ENCODE data around the gene SCYL1.
"Not testable (repeated sequence)": the region's sequence is repeated elsewhere in the genome, so short reads cannot be mapped to it uniquely, and the experiment has no call there.

SCYL1 gene

GRCh38 chr11:65564879-65565559 lies 40.1 kb downstream of the SCYL1 start:
- H4K8ac ChIP-seq (ENCODE audit: low read depth, low read length); H3K9ac ChIP-seq (ENCODE audit: low read length); H4K12ac ChIP-seq (ENCODE audit: low read depth, low read length); H3K14ac ChIP-seq (ENCODE audit: low read length); H3K4ac ChIP-seq (ENCODE audit: low read depth, low read length); H3K9me3 ChIP-seq (ENCODE audit: insufficient read depth, low read depth, low read length); H3K79me2 ChIP-seq (ENCODE audit: control insufficient read depth, insufficient read depth, low read length, poor library complexity); H3K27me3 ChIP-seq (ENCODE audit: insufficient read depth, low read length); H2BK12ac ChIP-seq (ENCODE audit: low read length); H2BK5ac ChIP-seq (ENCODE audit: low read depth, low read length, poor library complexity); H3K27ac ChIP-seq (ENCODE audit: low read depth, low read length); DNase-seq; H2AK5ac ChIP-seq (ENCODE audit: low read length); H3K18ac ChIP-seq (ENCODE audit: low read length); H3K36me3 ChIP-seq (ENCODE audit: control insufficient read depth in 1 of 2, insufficient read depth in 2 of 2, low read length in 2 of 2); H3K23ac ChIP-seq (ENCODE audit: low read length); H3K4me2 ChIP-seq (ENCODE audit: low read length); H4K91ac ChIP-seq (ENCODE audit: low read depth, low read length); H2AFZ ChIP-seq (ENCODE audit: insufficient read depth, low read length, poor library complexity); H2BK120ac ChIP-seq (ENCODE audit: insufficient read depth, low read length, poor library complexity); H3K4me3 ChIP-seq (ENCODE audit: low read depth, low read length): not testable (repeated sequence)
- no CpG with 5 or more reads among the region's 12 CpGs for WGBS (ENCODE audit: extremely low coverage, insufficient coverage, insufficient read length)
- H3K4me1 ChIP-seq (ENCODE audit: control insufficient read depth in 1 of 2, insufficient read depth in 2 of 2, low read length in 2 of 2): peaks cover 17 to 19% of the 10 kb centered on the region in 2 experiments
- peaks cover 16% of the 10 kb centered on the region for H3K79me1 ChIP-seq (ENCODE audit: low read length)

GRCh38 chr11:65565624-65566453 lies 41.0 kb downstream of the SCYL1 start:
- no peak for DNase-seq
- no peak overlapping the region for H3K18ac ChIP-seq (ENCODE audit: low read length)
- H4K12ac ChIP-seq (ENCODE audit: low read depth, low read length): no peak overlapping the region
- H2BK12ac ChIP-seq (ENCODE audit: low read length): no peak overlapping the region
- H3K23ac ChIP-seq (ENCODE audit: low read length): no peak overlapping the region
- H3K14ac ChIP-seq (ENCODE audit: low read length): no peak overlapping the region
- no peak overlapping the region for H3K4me3 ChIP-seq (ENCODE audit: low read depth, low read length)
- H3K27ac ChIP-seq (ENCODE audit: low read depth, low read length): no peak overlapping the region
- H2AFZ ChIP-seq (ENCODE audit: insufficient read depth, low read length, poor library complexity): no peak overlapping the region
- no peak overlapping the region for H4K8ac ChIP-seq (ENCODE audit: low read depth, low read length)
- H4K91ac ChIP-seq (ENCODE audit: low read depth, low read length): no peak overlapping the region
- no peaks in the 10 kb centered on the region for H3K9me3 ChIP-seq (ENCODE audit: insufficient read depth, low read depth, low read length)
- peaks cover 11% of the 10 kb centered on the region for H3K79me2 ChIP-seq (ENCODE audit: control insufficient read depth, insufficient read depth, low read length, poor library complexity)
- H2BK5ac ChIP-seq (ENCODE audit: low read depth, low read length, poor library complexity): no peak overlapping the region
- H3K9ac ChIP-seq (ENCODE audit: low read length): no peak overlapping the region
- no peaks in the 10 kb centered on the region for H3K27me3 ChIP-seq (ENCODE audit: insufficient read depth, low read length)
- WGBS (ENCODE audit: extremely low coverage, insufficient coverage, insufficient read length): no CpG with 5 or more reads among the region's 7 CpGs
- H2AK5ac ChIP-seq (ENCODE audit: low read length): no peak overlapping the region
- H2BK120ac ChIP-seq (ENCODE audit: insufficient read depth, low read length, poor library complexity): no peak overlapping the region
- no peak overlapping the region for H3K4ac ChIP-seq (ENCODE audit: low read depth, low read length)
- H3K4me2 ChIP-seq (ENCODE audit: low read length): no peak overlapping the region
- peaks cover 0 to 3% of the 10 kb centered on the region in 2 experiments for H3K36me3 ChIP-seq (ENCODE audit: control insufficient read depth in 1 of 2, insufficient read depth in 2 of 2, low read length in 2 of 2)
- H3K79me1 ChIP-seq (ENCODE audit: low read length): peaks cover 14% of the 10 kb centered on the region
- peaks cover 12% of the 10 kb centered on the region in 2 experiments for H3K4me1 ChIP-seq (ENCODE audit: control insufficient read depth in 1 of 2, insufficient read depth in 2 of 2, low read length in 2 of 2)

GRCh38 chr11:65569164-65569972 lies 44.5 kb downstream of the SCYL1 start:
- no peak overlapping the region for H3K23ac ChIP-seq (ENCODE audit: low read length)
- WGBS (ENCODE audit: extremely low coverage, insufficient coverage, insufficient read length): no CpG with 5 or more reads among the region's 28 CpGs
- peak overlapping the region; percentile 77 for H3K9ac ChIP-seq (ENCODE audit: low read length)
- H3K27me3 ChIP-seq (ENCODE audit: insufficient read depth, low read length): no peaks in the 10 kb centered on the region
- no peak for DNase-seq
- H2AK5ac ChIP-seq (ENCODE audit: low read length): peak overlapping the region; percentile 63
- peak overlapping the region; percentile 91 for H3K27ac ChIP-seq (ENCODE audit: low read depth, low read length)
- H3K14ac ChIP-seq (ENCODE audit: low read length): peak overlapping the region; percentile 42
- peak overlapping the region; percentile 6 for H4K12ac ChIP-seq (ENCODE audit: low read depth, low read length)
- peaks cover 24 to 28% of the 10 kb centered on the region in 2 experiments for H3K4me1 ChIP-seq (ENCODE audit: control insufficient read depth in 1 of 2, insufficient read depth in 2 of 2, low read length in 2 of 2)
- H4K8ac ChIP-seq (ENCODE audit: low read depth, low read length): peak overlapping the region; percentile 89
- no peaks in the 10 kb centered on the region for H3K9me3 ChIP-seq (ENCODE audit: insufficient read depth, low read depth, low read length)
- peak overlapping the region; percentile 74 for H2BK5ac ChIP-seq (ENCODE audit: low read depth, low read length, poor library complexity)
- peak overlapping the region; percentile 62 for H2BK120ac ChIP-seq (ENCODE audit: insufficient read depth, low read length, poor library complexity)
- peak overlapping the region; percentile 99 for H3K4me3 ChIP-seq (ENCODE audit: low read depth, low read length)
- H3K79me2 ChIP-seq (ENCODE audit: control insufficient read depth, insufficient read depth, low read length, poor library complexity): peaks cover 13% of the 10 kb centered on the region
- peaks cover 17% of the 10 kb centered on the region for H3K79me1 ChIP-seq (ENCODE audit: low read length)
- peaks cover 9 to 12% of the 10 kb centered on the region in 2 experiments for H3K36me3 ChIP-seq (ENCODE audit: control insufficient read depth in 1 of 2, insufficient read depth in 2 of 2, low read length in 2 of 2)
- H2BK12ac ChIP-seq (ENCODE audit: low read length): no peak overlapping the region
- H3K4me2 ChIP-seq (ENCODE audit: low read length): peak overlapping the region; percentile 87
- H4K91ac ChIP-seq (ENCODE audit: low read depth, low read length): peak overlapping the region; percentile 73
- H3K18ac ChIP-seq (ENCODE audit: low read length): peak overlapping the region; percentile 54
- peak overlapping the region; percentile 62 for H3K4ac ChIP-seq (ENCODE audit: low read depth, low read length)
- peak overlapping the region; percentile 75 for H2AFZ ChIP-seq (ENCODE audit: insufficient read depth, low read length, poor library complexity)

Data from trophoblast cell (in vitro differentiated cells and primary cell).